NCI-H146 (cell line): ENCODE data around the gene RUNDC1.
A peak's percentile ranks its signal among the peaks of the same experiment; 100 is the strongest.
"Not testable (repeated sequence)": the region's sequence is repeated elsewhere in the genome, so short reads cannot be mapped to it uniquely, and the experiment has no call there.

Experiments
- DNase-seq: peaks from one replicate; lab custom pipeline; 2025; lab: John Stamatoyannopoulos, UW

RUNDC1 gene

DNA sequence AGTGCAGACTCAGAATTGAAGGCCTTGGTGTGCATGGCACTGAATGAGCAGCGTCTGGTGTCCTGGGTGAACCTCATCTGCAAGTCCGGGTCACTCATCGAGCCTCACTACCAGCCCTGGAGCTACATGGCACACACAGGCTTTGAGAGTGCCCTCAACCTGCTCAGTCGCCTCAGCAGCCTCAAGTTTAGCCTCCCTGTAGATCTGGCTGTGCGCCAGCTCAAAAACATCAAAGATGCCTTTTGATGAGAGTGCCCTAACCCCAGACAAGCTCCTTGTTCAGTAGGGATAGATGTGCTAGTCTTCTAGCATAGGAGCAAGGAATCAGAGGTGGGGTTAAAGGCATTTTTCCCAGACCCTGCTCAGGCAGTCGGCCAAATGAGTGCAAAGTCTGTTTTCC, 11.1 kb downstream of the RUNDC1 start:
- no peak for DNase-seq

DNA sequence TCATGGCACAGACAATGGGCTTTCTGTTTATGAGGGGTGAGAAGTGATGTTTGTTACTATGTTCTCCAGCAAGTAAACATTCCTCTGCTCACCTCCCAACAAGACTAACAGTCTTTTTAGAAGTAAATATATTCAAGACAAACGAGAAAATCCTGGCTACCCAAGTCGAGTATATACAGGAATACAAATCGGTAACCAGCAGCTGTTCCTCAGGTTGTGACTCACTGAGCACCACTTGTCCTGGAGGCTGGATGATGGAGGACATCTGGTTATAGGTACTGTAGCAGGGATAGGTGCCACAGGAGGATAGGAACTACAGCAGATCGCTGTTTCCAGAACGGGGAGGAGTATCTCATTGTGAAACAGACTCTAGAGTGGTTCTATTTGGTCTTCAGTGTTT, 12.5 kb downstream of the RUNDC1 start:
- DNase-seq, result no peak

DNA sequence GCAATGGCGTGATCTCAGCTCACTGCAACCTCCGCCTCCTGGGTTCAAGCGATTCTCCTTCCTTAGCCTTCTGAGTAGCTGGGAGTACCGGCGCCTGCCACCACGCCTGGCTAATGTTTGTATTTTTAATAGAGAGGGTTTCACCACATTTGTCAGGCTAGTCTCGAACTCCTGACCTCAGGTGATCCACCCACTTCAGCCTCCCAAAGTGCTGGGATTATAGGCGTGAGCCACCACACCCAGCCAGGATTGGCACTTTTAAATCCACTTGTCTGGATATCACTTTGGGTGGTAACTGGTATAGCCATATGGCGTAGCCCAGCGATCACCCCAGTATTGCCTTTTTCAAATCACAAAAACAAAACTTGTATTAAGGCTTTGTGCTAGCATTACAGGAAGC, 13.5 kb downstream of the RUNDC1 start:
- DNase-seq, result not testable (repeated sequence)

DNA sequence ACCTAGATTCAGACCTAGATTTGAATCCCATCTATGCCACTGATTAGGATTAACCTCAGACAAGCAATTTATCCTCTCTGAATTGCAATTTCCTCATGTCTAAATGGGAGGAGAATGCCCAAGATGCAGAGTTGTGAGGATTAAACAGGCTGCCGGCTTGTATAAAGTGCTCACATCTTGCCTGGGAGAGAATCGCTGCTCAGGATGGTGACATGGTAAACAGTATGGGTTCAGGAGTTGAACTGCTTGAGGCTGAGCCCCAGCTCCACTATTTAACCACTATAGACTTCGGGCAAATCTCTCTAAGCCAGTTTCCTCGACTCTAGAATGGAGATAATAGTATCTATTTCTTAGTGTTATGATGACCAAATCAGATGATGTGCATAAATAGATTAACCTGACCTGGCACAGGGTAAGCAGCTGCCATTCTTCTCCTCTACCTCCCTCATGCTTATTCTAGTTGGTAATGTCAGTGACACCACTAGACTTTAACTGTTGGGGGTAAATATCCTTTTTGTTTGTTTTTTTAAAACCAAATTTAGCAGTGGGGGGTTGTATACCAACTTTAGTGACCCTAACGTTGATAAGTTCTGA, 17.1 kb downstream of the RUNDC1 start:
- no peak for DNase-seq

DNA sequence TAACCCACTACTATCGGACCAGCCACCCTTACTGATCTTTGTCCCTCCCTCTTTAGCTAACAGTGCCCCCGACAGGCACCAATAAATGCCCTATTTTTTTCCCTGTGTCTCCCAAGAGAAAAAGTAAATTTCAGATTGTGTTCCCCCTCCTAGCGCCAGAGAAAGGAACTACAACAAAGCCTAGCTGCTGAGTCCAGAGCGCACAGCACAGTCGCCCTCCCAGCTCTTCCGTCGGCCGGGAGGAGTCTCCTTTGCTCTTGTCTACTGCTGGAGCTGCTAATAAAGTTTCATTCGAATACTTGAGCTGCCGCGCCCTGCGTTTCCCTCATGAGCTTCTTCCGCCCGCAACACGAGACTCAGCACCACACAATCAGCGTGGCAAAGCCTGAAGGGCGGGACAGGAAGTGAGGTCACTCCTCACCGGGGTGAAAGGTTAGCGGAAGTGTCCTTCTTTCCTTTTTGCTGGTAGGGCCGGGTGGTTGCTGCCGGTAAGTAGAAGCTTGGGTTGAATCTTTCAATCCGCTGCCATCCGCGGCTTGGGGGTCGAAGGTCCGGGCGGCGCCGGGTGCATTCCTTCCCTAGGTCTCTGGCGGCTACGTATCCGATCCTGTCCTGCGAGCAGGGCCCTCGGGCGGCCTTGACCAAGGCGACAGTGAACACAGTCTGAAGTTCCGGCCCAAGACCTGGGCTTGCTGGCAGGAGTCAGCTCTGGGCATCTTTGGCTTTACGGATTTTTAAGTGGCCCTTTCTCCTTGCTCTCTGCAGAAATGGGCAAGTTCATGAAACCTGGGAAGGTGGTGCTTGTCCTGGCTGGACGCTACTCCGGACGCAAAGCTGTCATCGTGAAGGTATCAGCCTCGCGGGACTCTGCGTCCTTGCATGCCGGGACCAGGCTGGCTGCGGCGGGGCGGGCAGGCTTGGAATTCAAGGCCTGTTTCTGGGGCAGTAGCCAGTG, 17.9 kb downstream of the RUNDC1 start, which contains the start of gene RPL27:
TSS of gene RPL27 (plus strand) at position 436 of the 955 bp plus-strand sequence. CDS start at position 768, 332 bp downstream.
- peak; percentile 99 for DNase-seq

DNA sequence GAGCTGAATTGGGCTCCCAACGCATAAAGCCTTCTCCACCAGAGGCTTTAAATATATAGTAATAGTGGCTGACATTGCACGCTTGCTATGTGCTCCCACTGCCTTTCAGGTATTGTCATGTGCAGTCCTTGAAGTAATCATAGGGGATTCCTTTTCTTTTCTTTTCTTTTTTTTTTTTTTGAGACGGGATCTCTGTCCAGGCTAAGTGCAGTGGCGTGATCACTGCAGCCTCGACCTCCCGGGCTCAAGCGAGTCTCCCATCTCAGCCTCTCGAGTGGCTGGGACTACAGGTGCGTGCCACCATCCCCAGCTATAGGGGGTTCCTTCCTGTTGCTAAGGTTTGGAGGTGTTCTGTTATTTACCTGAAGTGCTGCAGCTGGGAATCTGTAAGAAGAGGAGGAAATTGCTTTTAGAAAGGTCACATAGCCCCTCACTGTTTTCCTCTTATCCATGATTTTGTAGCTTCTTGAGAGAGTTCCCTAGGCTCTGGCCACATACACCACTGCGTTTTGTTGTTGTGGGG, 18.7 kb downstream of the RUNDC1 start:
- no peak for DNase-seq

DNA sequence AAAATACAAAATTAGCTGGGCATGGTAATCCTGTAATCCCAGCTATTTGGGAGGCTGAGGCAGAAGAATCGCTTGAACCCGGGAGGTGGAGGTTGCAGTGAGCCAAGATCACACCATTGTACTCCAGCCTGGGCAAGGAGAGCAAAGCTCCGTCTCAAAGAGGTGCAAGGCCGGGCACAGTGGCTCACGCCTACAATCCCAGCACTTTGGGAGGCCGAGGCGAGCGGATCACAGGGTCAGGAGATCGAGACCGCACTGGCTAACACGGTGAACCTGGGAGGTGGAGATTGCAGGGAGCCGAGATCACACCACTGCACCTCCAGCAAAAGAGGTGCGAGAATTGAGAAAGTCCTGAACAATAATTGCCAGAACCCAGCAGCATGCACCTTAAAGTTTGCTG, 20.5 kb downstream of the RUNDC1 start:
- not testable (repeated sequence) for DNase-seq

DNA sequence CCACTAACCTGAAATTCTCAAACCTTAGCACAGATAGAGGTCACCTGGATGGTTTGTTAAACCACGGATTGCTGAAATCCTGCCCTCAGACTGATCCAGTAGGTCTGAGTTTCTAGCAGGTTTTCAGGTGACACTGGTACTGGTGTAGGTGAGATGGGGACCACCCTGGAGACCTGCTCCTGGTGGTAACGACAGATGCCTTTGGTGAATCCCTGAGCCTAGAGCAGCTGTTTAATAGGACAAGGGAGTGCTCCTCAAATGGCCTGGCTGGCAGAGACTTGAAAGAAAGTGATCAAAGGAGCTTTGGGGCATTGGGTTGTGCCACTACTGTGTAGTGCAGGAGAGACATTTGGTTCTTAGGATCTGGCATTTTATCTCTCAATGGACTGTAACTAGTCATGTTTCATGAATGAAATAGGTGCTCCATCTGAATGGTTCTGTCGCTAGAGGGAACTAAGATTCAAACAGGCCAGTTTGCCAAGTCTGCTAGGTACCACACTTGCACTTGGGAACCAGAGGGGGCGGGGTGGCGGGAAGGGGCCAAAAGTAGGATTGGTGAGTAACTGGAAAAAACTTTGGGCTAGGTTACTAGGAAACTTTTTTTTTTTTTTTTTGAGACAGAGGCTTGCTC, 23.3 kb downstream of the RUNDC1 start:
- no peak for DNase-seq

DNA sequence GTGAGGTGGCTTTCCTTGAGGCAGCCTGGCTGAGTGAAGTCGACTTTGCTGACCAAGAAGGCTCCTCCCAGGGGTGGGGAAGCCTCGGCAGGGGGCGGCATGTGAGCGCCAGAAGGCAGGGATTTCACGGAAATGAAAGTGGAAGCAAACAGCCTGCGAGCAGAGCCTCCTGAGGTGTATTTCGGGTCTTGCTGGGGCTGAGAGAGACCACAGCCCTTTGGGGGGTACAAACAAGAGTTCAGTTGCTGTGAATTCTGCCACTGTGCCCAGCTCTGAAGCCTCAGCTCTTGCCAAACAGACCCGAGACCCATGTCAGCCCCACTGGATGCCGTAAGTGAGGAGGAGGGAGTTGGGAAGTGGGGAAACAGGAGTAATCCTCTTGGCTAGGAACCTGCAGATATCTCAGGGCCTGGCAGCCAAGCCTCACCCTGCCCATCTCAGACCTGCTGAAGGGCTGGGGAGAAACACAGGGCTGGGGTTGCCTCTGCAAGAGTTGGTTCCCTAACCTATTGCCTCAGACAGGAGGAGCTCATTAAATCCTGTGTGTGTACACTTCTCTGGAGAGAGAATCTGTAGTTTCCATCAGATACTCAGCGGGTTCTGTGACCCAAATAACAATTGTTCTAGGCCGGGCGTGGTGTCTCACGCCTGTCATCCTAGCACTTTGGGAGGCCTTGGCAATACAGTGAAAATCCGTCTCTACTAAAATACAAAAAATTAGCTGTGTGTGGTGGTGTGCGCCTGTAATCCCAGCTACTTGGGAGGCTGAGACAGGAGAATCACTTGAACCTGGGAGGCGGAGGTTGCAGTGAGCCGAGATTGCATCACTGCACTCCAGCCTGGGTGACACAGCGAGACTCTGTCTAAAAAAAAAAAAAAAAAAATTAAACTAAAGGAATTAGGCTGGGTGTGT, 26.5 kb downstream of the RUNDC1 start, which contains the start of gene IFI35:
TSS of gene IFI35 (plus strand) at position 146 of the 913 bp plus-strand sequence. CDS start at position 310, 164 bp downstream.
- peak; percentile 57 for DNase-seq

DNA sequence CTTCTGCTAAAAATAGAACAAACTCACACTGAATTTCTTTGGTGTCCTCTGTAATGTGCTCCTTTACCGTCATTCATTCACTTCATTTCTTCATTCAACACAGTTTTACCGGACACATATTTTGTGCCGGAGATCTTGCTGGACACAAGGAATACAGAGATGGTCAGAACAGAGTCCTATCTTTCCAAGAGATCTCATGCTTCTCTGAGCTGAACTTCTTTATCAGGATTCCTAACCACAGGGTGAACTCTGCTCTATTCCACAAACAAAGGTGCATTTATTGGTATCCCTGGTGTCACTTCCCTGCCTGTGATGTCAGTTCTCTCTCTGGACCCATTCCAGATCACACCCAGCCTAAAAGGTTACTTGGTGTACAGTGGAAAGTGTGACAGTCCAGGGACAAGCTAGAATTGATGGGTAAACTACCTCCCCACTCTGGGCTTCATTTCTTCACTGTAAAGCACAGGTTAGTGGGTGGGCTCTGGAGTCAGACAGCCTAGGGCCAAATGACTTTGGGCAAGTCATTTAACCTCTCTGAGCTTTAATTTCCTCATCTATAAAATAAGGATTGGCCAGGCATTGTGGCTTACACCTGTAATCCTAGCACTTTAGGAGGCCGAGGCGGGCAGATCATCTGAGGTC, 30.4 kb downstream of the RUNDC1 start:
- no peak for DNase-seq

DNA sequence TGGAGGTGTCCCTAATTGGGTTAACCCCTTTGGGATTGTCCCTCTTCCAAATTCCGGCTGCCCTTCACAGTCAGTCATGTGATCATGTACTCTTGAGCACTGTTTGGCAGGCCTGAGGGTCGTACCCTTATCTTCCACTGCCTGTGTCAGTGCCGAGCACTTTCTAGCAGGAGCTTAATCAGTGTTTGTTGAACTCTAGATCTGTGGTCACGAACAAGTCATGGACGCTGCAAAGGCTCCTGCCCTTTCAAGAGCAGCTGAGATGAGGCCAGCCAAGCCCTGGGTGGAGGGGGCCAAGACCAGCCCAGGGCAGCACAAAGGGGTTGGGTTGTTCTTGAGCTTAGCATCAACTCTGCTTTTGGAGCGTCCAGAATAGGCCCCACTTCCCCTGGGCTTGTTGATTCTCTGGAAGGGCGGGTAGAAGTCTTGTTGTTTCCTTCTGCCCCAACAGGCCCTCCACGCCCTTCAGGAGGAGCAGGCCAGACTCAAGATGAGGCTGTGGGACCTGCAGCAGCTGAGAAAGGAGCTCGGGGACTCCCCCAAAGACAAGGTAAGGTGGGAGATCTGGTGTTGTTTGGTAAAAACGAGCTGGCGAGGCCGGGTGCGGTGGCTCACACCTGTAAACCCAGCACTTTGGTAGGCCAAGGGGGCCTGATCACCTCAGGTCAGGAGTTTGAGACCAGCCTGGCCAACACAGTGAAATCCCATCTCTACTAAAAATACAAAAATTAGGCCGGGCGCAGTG, 31.5 kb downstream of the RUNDC1 start:
- DNase-seq, result no peak

DNA sequence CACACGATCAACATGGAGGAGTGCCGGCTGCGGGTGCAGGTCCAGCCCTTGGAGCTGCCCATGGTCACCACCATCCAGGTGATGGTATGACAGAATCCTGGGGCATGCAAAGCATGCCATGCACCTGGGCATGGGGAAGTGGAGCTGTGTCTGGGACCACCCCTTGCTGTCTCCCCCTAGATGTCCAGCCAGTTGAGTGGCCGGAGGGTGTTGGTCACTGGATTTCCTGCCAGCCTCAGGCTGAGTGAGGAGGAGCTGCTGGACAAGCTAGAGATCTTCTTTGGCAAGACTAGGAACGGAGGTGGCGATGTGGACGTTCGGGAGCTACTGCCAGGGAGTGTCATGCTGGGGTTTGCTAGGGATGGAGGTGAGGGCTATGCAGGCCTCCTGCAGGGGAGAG, 32.9 kb downstream of the RUNDC1 start:
- DNase-seq, result no peak

DNA sequence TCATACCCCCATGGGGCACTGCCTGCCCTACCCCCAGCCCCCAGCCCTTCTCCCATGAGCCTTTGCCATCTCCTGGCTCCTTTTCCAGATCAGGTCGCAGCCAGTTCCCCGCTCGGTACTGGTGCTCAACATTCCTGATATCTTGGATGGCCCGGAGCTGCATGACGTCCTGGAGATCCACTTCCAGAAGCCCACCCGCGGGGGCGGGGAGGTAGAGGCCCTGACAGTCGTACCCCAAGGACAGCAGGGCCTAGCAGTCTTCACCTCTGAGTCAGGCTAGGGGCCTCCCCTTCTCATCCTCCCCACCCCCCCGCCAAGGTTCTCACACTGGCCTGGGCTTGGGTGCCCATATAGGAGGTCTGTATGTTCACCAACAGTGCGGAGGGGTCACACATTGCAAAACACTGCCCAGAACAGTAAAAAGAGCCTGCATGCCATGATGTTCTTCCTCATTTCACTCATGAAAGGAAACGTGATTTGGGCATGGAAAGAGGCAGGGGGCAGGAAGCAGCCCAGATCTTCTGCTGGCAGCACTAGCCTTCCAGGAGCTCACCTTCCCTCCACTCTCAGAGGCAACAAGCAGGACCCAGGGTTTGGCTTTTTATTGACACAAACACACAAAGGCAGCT, 33.8 kb downstream of the RUNDC1 start:
- no peak for DNase-seq

DNA sequence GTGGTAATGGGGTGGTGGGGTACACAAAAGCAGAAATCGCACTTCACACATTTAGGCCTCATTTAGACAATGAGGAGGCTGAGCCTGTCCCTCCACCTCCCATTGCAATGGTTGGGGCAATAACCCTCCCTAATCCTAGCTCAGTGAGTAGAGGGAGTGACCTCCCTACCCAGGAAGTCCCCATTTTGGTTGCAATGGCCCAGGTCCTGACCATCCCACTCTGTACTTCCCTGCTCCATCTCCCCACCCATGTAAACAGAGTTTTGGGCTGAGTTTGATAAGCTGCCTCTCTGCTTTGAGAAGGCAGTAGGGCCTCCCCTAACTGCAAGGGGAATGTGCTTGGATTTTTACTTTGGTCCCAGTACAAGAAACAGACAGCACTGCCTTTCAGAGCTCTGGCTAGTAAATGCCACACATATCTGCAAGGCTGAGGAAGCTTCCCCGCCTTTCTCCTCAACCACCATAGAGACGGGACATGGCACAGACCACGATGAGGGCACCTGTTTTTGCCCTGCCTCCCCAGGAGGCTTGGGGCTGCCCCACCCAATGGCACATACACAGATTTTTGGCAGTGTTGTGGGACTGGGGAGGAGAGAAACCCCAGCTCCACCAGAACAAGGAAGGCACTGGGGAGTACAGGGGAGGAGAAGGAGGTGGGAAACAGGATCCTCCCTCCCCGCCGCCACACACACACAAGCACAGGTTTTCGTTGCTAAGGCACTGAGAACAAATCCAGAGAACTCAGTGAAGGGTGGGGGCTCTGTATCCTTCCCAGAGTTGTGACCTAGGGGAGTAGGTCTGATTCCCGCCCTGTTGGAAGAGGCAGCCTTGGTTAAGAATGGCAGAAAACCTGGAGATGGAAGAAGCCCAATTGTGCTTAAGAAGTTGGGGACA, 34.5 kb downstream of the RUNDC1 start:
- DNase-seq, result no peak

DNA sequence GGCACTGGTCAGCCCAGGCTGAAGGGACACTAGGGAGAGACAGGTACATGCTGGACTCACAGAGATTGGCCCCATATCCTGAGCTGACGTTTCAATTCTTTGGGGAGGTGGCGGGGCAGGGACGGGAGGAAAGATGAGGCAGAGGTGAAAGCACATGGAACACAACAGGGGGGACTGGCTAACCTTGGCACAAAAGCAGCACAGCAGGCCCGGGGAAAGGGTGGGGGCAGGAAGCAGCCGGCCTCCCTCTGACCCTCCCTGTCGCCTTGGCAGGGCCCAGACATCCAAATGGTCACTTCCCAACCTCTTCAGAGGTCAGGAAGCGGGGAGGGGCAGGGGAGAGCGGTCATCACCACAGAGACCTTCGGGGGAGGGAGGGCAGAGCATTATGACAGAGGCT, 35.2 kb downstream of the RUNDC1 start:
- DNase-seq, result no peak

DNA sequence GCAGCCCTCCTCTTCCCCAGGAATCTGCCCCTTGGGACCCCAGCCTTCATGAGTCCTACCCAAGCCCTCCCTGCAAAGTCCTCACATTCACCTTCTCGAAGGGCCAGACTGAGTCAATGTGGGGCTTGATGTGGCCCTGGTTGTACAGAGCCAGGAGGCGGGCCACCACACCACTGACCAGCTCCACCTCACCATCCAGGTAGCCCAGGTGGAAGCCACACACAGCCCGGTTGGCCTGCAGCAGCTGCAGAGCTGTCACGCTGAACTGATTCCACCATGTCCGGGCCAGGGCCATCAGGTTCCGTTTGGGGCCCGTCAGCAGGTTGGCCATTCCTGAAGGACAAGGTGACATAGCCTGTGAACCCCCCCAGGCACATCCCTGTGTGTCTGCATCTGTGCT, 35.9 kb downstream of the RUNDC1 start:
- DNase-seq, result no peak

DNA sequence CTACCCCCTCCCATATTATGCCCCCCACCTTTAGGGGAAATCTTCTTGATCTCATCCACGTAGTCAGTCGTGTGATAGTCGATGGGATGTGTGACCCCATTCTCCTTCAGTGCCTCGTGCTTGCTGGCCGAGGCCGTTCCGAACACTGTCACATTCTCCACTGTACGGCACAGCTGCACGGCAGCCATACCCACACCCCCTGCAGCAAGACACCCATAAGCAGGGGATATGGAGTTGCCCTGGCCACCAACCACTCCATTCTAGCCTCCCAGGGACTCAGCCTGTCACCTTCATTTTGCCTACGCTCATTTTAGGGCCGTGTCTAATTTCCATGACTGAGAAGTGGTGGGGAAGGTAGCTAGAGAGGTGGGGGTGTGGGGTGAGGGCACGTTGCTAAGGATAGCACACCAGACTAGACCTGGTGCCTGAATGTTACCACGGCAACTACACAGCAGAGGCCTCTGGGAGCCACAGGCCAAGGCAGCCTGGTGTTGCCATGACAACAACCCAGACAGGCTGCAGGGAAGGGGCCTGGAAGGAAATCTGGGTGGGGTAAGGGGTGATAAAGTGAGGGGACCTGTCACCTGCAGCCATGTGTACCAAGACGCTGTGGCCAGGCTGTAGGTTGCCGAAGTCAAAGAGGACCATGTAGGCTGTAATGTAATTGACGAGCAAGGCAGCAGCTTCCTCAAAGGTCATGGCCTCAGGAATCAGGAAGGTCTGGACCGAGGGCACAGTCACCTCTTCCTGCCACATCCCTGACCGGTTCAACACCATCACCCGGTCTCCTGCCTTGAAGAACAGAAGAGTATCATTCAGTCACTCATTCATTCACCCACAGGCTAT, 37.9 kb downstream of the RUNDC1 start:
- peak; percentile 25 for DNase-seq

DNA sequence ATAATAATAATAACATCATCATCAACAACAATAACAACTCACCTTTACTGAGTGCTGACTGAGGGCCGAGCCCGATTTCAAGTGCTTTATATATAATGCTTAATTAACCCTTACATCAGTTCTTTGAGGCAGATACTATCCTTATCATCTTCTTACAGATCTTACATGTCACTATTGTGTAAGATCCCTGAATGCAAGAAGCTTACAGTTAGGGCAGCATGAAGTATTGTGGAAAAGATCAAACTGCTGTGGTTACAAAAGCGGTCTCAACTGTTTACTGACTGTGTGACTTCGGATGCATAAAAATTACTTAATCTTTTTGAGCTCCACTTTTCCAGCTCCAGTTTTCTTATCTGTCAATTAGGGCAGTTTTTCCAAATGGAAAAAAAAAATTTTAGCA, 38.6 kb downstream of the RUNDC1 start:
- DNase-seq, result no peak
